Upper lobe of left lung (tissue), 6 donors: ENCODE data around the gene CACNA2D4. TPM values are rescaled to one million over a fixed set of nuclear protein-coding genes. Genes with fewer than 3 reads are reported as not detected.

Experiments
- ATAC-seq, 2 donors: fragments of 200-7000 bp; cut with Tn5 transposase; one replicate each; pipeline ENCODE4 v1.9.1; 2022; ENCODE audit warnings: mild to moderate bottlenecking in 2 of 2, moderate library complexity in 2 of 2; ENCODE audit not compliant: low FRiP score in 2 of 2
- DNase-seq, 2 donors: peaks; one replicate each; pipeline ENCODE4 v3.0.0-alpha.2; 2019 to 2020
- H3K27ac ChIP-seq, 4 donors: fragments of 200-600 bp; sonication (generic); one replicate each; pipeline ENCODE4 v1.5.1; 2016 to 2019
- H3K27me3 ChIP-seq, 4 donors: fragments of 200-600 bp; sonication (generic); one replicate each; pipeline ENCODE4 v1.5.1; 2017 to 2019
- H3K36me3 ChIP-seq, 4 donors: fragments of 200-600 bp; sonication (generic); one replicate each; pipeline ENCODE4 v1.5.1; 2016 to 2019
- H3K4me1 ChIP-seq, 4 donors: fragments of 200-600 bp; sonication (generic); one replicate each; pipeline ENCODE4 v1.5.1; 2018 to 2019
- H3K4me3 ChIP-seq, 4 donors: fragments of 200-600 bp; sonication (generic); one replicate each; pipeline ENCODE4 v1.5.1; 2017 to 2019; ENCODE audit warnings: mild to moderate bottlenecking in 2 of 4, moderate library complexity in 1 of 4
- H3K9me3 ChIP-seq, 4 donors: fragments of 200-600 bp; sonication (generic); one replicate each; pipeline ENCODE4 v1.5.1; 2018 to 2019
- EP300 ChIP-seq, 4 donors: sonication (generic); formaldehyde crosslinking; IDR thresholded peaks; one replicate each; pipeline ENCODE4 v1.5.1; 2017; ENCODE audit warnings: antibody characterized with exemption in 4 of 4, control low read depth in 2 of 4
- POLR2A ChIP-seq, 4 donors: fragments of 450-650 bp; IDR thresholded peaks; one replicate each; pipeline ENCODE4 v1.5.1; 2016 to 2017; ENCODE audit warnings: antibody characterized with exemption in 4 of 4, mild to moderate bottlenecking in 2 of 4
- POLR2AphosphoS5 ChIP-seq, 2 donors: sonication (generic); formaldehyde crosslinking; IDR thresholded peaks; one replicate each; pipeline ENCODE4 v1.5.1; 2017; ENCODE audit warnings: antibody characterized with exemption in 2 of 2
- WGBS, 2 donors: methylation state at CpG; one replicate each; pipeline ENCODE4 v1.1.5; 2017 to 2018; 5-methylcytosine and 5-hydroxymethylcytosine counted together
- total RNA-seq, 6 donors: library from RNA; depleted of rRNA in 4 of 6; stranded (reverse); fragments of >200 nt in 4 of 6; gene quantifications; one replicate each; pipeline versions ENCODE4 v1.1.0 to v1.2.1, GENCODE V29; 2016 to 2021
- TF ChIP-seq, protein P1 (sequence below), 6 experiments: fragments of 450-650 bp in 4 of 6; fragments of 200-600 bp in 2 of 6; sonication (generic) in 2 of 6; IDR thresholded peaks; one replicate each; pipeline ENCODE4 v1.5.1; 2016 to 2019; ENCODE audit warnings: antibody characterized with exemption in 6 of 6
- donor health status: DM: no; HTN: no; CAD: no; lungs with moderate emphysema.
- donor health status: DM: no; HTN: yes; CAD: no; lungs with severe emphysema.

Gene CACNA2D4
- total RNA-seq, 6 donors from 2014 or later: 3.3 to 8.4 (median 7.0) TPM

GRCh38 chr12:1830981-1831963, 87.2 kb downstream of the CACNA2D4 start:
- peaks cover 0 to 12% (median 2%) of the 10 kb centered on the region in 4 donors for H3K4me1 ChIP-seq
- ATAC-seq (peak; percentile 59 to 83), DNase-seq (peak; percentile 82 to 86)
- TF ChIP-seq POLR2AphosphoS5 (IDR thresholded peaks at IDR 0.05): no peak
- no peak for TF ChIP-seq POLR2A (IDR thresholded peaks at IDR 0.05)
- TF ChIP-seq, protein P1, sequence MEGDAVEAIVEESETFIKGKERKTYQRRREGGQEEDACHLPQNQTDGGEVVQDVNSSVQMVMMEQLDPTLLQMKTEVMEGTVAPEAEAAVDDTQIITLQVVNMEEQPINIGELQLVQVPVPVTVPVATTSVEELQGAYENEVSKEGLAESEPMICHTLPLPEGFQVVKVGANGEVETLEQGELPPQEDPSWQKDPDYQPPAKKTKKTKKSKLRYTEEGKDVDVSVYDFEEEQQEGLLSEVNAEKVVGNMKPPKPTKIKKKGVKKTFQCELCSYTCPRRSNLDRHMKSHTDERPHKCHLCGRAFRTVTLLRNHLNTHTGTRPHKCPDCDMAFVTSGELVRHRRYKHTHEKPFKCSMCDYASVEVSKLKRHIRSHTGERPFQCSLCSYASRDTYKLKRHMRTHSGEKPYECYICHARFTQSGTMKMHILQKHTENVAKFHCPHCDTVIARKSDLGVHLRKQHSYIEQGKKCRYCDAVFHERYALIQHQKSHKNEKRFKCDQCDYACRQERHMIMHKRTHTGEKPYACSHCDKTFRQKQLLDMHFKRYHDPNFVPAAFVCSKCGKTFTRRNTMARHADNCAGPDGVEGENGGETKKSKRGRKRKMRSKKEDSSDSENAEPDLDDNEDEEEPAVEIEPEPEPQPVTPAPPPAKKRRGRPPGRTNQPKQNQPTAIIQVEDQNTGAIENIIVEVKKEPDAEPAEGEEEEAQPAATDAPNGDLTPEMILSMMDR (IDR thresholded peaks at IDR 0.05): no peak
- TF ChIP-seq EP300 (IDR thresholded peaks at IDR 0.05): no peak
- H3K4me3 ChIP-seq: no peak overlapping the region
- no peaks in the 10 kb centered on the region for H3K9me3 ChIP-seq
- H3K36me3 ChIP-seq: no peaks in the 10 kb centered on the region
- WGBS, 2 donors: 6 to 11% methylated on average over 14 to 31 of the region's 34 CpGs
- H3K27me3 ChIP-seq: peaks cover 0 to 6% (median 0%) of the 10 kb centered on the region in 4 donors
- H3K27ac ChIP-seq: no peak overlapping the region

GRCh38 chr12:1830401-1830845, 88.0 kb downstream of the CACNA2D4 start:
- peaks cover 0 to 6% (median 0%) of the 10 kb centered on the region in 4 donors for H3K27me3 ChIP-seq
- H3K4me1 ChIP-seq: peaks cover 0 to 12% (median 2%) of the 10 kb centered on the region in 4 donors
- TF ChIP-seq EP300 (IDR thresholded peaks at IDR 0.05) (no peak), POLR2AphosphoS5 (IDR thresholded peaks at IDR 0.05) (no peak), POLR2A (IDR thresholded peaks at IDR 0.05) (no peak)
- TF ChIP-seq, protein P1 (IDR thresholded peaks at IDR 0.05): no peak
- DNase-seq: no peak
- H3K36me3 ChIP-seq: no peaks in the 10 kb centered on the region
- no peaks in the 10 kb centered on the region for H3K9me3 ChIP-seq
- H3K4me3 ChIP-seq: no peak overlapping the region
- ATAC-seq: no peak
- WGBS, 2 donors: 31 to 40% methylated on average over 3 of the region's 3 CpGs
- H3K27ac ChIP-seq: no peak overlapping the region

DNA sequence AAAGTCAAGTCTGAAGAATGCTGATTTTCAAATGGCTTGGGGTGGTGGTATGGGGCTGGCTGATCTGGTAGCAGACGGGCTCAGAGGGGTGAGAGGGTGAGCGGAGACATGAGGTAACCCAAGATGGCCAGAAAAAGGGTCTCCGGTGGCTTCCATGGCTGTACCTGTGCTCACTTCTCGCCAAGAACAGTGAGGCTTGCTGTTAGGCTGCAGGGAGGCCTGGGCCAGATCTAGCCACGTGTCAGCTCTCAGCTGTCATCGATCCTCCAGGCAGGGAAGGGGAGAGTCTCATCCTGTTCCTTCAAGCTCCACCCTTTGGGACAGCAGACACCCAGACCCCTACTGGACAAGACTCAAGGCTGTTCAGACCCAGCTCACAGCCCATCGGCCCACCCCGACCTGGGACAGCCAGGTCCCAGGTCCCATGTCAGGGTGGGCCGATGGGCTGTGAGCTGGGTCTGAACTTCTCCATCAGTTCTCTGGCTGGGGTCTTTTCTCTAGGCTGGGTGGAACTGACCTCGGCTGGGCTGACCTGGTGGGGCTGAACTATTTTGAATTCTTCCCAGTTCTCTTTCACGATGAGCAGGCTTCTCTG, 89.0 kb downstream of the CACNA2D4 start:
- H3K27ac ChIP-seq: no peak overlapping the region
- ATAC-seq (no peak), DNase-seq (no peak)
- H3K36me3 ChIP-seq: no peaks in the 10 kb centered on the region
- TF ChIP-seq, protein P1 (IDR thresholded peaks at IDR 0.05): no peak
- TF ChIP-seq EP300 (IDR thresholded peaks at IDR 0.05): no peak
- TF ChIP-seq POLR2AphosphoS5 (IDR thresholded peaks at IDR 0.05): no peak
- TF ChIP-seq POLR2A (IDR thresholded peaks at IDR 0.05): no peak
- H3K4me3 ChIP-seq: no peak overlapping the region
- no peaks in the 10 kb centered on the region for H3K9me3 ChIP-seq
- peaks cover 0 to 6% (median 0%) of the 10 kb centered on the region in 4 donors for H3K27me3 ChIP-seq
- 80 to 81% methylated on average over 11 of the region's 11 CpGs for WGBS, 2 donors
- peaks cover 0 to 12% (median 2%) of the 10 kb centered on the region in 4 donors for H3K4me1 ChIP-seq

DNA sequence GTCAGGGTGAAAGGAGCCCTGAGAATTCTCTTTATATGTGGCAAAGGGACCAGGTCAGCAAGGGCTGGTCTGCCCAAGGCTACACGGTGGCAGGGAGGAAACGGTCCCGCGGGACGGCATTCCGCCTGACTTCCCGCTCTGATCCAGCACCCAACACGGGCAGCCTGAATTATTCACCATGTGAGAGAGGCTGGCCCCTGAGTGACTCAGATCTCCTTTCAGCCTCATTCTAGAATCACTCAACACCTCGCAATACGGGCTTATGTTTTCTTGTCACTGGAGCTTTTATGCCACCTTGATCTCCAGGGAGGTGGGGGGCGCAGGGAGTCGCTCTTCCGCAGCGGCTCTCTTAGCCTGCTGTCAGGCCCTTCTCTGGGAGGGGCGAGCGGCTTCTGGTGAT, 89.6 kb downstream of the CACNA2D4 start:
- Histone ChIP-seq H3K27ac (no peak overlapping the region), H3K4me1 (peaks cover 0 to 12% (median 2%) of the 10 kb centered on the region in 4 donors), H3K4me3 (no peak overlapping the region), H3K36me3 (no peaks in the 10 kb centered on the region), H3K27me3 (peaks cover 0 to 6% (median 0%) of the 10 kb centered on the region in 4 donors), H3K9me3 (no peaks in the 10 kb centered on the region)
- no peak for TF ChIP-seq POLR2AphosphoS5 (IDR thresholded peaks at IDR 0.05)
- TF ChIP-seq EP300 (IDR thresholded peaks at IDR 0.05): no peak
- TF ChIP-seq, protein P1 (IDR thresholded peaks at IDR 0.05): no peak
- TF ChIP-seq POLR2A (IDR thresholded peaks at IDR 0.05): no peak
- 60 to 74% methylated on average over 16 of the region's 16 CpGs for WGBS, 2 donors
- peak in 1 of 2 donors; percentile 52 for DNase-seq
- ATAC-seq: no peak
